OCI-LY3 (cell line): Measurements from ENCODE around the gene SPEF2.

Experiments
- EZH2phosphoT487 ChIP-seq: fragments of 200-600 bp; shearing (Covaris generic); IDR thresholded peaks from 2 replicates; pipeline ENCODE4 v1.6.1; 2018; ENCODE audit warnings: antibody characterized with exemption, mixed run types, low read depth
- TF ChIP-seq, protein P1 (sequence below): fragments of 200-600, 300-600 bp; sonication (generic); IDR thresholded peaks from 2 replicates; pipeline ENCODE4 v1.5.1; 2014; ENCODE audit warnings: antibody characterized with exemption, low read length, low read depth

DNA sequence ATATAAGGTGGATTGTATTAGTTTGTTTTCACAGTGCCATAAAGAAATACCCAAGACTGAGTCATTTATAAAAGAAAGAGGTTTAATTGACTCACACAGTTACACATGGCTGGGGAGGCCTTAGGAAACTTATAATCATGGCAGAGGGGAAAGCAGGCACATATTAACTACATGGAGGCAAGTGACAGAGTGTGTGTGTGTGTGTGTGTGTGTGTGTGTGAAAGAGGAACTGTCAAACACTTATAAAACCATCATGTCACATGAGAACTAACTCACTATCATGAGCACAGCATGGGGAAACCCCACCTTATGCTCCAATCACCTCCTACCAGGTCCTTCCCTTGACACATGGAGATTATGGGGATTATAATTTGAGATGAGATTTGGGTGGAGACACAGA, 118.6 kb downstream of the SPEF2 start:
- no peak for TF ChIP-seq EZH2phosphoT487
- TF ChIP-seq, protein P1, sequence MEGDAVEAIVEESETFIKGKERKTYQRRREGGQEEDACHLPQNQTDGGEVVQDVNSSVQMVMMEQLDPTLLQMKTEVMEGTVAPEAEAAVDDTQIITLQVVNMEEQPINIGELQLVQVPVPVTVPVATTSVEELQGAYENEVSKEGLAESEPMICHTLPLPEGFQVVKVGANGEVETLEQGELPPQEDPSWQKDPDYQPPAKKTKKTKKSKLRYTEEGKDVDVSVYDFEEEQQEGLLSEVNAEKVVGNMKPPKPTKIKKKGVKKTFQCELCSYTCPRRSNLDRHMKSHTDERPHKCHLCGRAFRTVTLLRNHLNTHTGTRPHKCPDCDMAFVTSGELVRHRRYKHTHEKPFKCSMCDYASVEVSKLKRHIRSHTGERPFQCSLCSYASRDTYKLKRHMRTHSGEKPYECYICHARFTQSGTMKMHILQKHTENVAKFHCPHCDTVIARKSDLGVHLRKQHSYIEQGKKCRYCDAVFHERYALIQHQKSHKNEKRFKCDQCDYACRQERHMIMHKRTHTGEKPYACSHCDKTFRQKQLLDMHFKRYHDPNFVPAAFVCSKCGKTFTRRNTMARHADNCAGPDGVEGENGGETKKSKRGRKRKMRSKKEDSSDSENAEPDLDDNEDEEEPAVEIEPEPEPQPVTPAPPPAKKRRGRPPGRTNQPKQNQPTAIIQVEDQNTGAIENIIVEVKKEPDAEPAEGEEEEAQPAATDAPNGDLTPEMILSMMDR: no peak
